K562 (cell line): Measurements from ENCODE around the gene RXRA. TPM values are rescaled to one million over a fixed set of nuclear protein-coding genes. Genes with fewer than 3 reads are reported as not detected.

Experiments
- ATAC-seq: fragments of 200-7000 bp; cut with Tn5 transposase; 3 replicates; pipeline ENCODE4 v1.9.1; 2020; ENCODE audit warnings: moderate library complexity
- BruUV-seq: library from RNA; stranded (reverse); fragments of 400-500 nt; replicated peaks from 2 replicates; lab custom pipeline; 2021; lab: Mats Ljungman, UMichigan
- CTCF ChIA-PET: fragments of 300-600 bp; formaldehyde crosslinking; extraction: SDS; loops from one replicate; lab custom pipeline; 2021; ENCODE audit warnings: low intra/inter-chr PET ratio; lab: Yijun Ruan, JAX
- POLR2A ChIA-PET: fragments of 300-600, 350-650 bp; sonication (Branson Sonifier 250); formaldehyde crosslinking; extraction: SDS; loops from one replicate; lab custom pipeline; 2021; ENCODE audit warnings: antibody characterized with exemption, inconsistent platforms; lab: Yijun Ruan, JAX
- DNase-seq, 4 experiments: peaks; one replicate each; pipeline versions ENCODE4 v3.0.0 to v3.0.0-alpha.2; 2011 to 2018; ENCODE audit warnings: low spot score in 3 of 4, mixed read lengths in 3 of 4; ENCODE audit errors: extremely low read depth in 1 of 4
- FAIRE-seq: peaks from 2 replicates; lab custom pipeline; 2011; peaks lifted over from hg19 to GRCh38; lab: Jason Lieb, UNC
- H2AFZ ChIP-seq: 2 replicates; pipeline ENCODE4 v1.6.0; 2011; ENCODE audit warnings: low read depth, low read length, control low read depth, inconsistent platforms
- H3K27ac ChIP-seq: fragments of 200-600 bp; 3 replicates; pipeline ENCODE4 v1.8.0; 2011; ENCODE audit warnings: low read depth, mild to moderate bottlenecking, control low read depth, inconsistent platforms, low read length, moderate library complexity, mixed read lengths; ENCODE audit errors: extremely low read depth
- H3K27me3 ChIP-seq, 2 experiments: fragments of 300-600 bp in 1 of 2; 2 replicates in 1 of 2; 3 replicates in 1 of 2; pipeline versions ENCODE4 v1.6.0 to v1.8.0; 2011; ENCODE audit warnings: inconsistent platforms in 2 of 2, low read length in 2 of 2, mild to moderate bottlenecking in 1 of 2, mixed read lengths in 1 of 2, moderate library complexity in 1 of 2; ENCODE audit not compliant: control insufficient read depth in 2 of 2, insufficient read depth in 2 of 2
- H3K36me3 ChIP-seq: fragments of 300-600 bp; 3 replicates; pipeline ENCODE4 v1.8.0; 2011; ENCODE audit warnings: mild to moderate bottlenecking, low read length, inconsistent platforms; ENCODE audit not compliant: control insufficient read depth, insufficient read depth
- H3K4me1 ChIP-seq, 2 experiments: fragments of 200-600 bp in 1 of 2; replicated peaks in 1 of 2; 2 replicates in 1 of 2; 3 replicates in 1 of 2; pipeline versions ENCODE4 v1.5.1 to v1.8.0; 2011; ENCODE audit warnings: inconsistent platforms in 2 of 2, low read length in 2 of 2, mild to moderate bottlenecking in 1 of 2, mixed read lengths in 1 of 2, moderate library complexity in 1 of 2; ENCODE audit not compliant: control insufficient read depth in 2 of 2, insufficient read depth in 2 of 2
- H3K4me2 ChIP-seq: 2 replicates; pipeline ENCODE4 v1.6.1; 2011; ENCODE audit warnings: low read length, control low read depth, inconsistent platforms, mixed read lengths; ENCODE audit not compliant: insufficient read depth
- H3K4me3 ChIP-seq: fragments of 200-600 bp; sonication (generic), shearing (Covaris generic); 2 replicates; pipeline ENCODE4 v1.5.1; 2016; ENCODE audit warnings: control low read depth, inconsistent platforms
- H3K79me2 ChIP-seq: fragments of 200-600 bp; 3 replicates; pipeline ENCODE4 v1.8.0; 2011; ENCODE audit warnings: low read length, inconsistent platforms; ENCODE audit not compliant: control insufficient read depth, insufficient read depth
- H3K9ac ChIP-seq, 2 experiments: 2 replicates each; pipeline versions ENCODE4 v1.6.0 to v1.6.1; 2011; ENCODE audit warnings: low read depth in 2 of 2, low read length in 2 of 2, control low read depth in 1 of 2, inconsistent platforms in 1 of 2, mild to moderate bottlenecking in 1 of 2, mixed read lengths in 1 of 2; ENCODE audit not compliant: insufficient read depth in 1 of 2
- H3K9me1 ChIP-seq: one replicate; pipeline ENCODE4 v1.6.0; 2011; ENCODE audit warnings: inconsistent platforms, mild to moderate bottlenecking, low read length, moderate library complexity; ENCODE audit not compliant: control insufficient read depth, insufficient read depth
- H3K9me3 ChIP-seq: replicated peaks from 2 replicates; pipeline ENCODE4 v1.5.1; 2011; ENCODE audit warnings: low read depth, low read length, inconsistent platforms; ENCODE audit not compliant: control insufficient read depth, insufficient read depth
- H4K20me1 ChIP-seq: replicated peaks from 2 replicates; pipeline ENCODE4 v1.6.1; 2011; ENCODE audit warnings: low read length, inconsistent platforms, mixed read lengths; ENCODE audit not compliant: control insufficient read depth, insufficient read depth
- BACH1 ChIP-seq: fragments of 200-800 bp; sonication (Bioruptor generic); IDR thresholded peaks from 2 replicates; pipeline ENCODE4 v1.6.1; 2016; ENCODE audit warnings: missing genetic modification characterization, missing compliant biosample characterization
- CBFA2T3 ChIP-seq: fragments of 450-650 bp; IDR thresholded peaks from 2 replicates; pipeline ENCODE4 v1.6.1; 2017
- CBFB ChIP-seq: sonication (generic); formaldehyde crosslinking; IDR thresholded peaks from 2 replicates; pipeline ENCODE4 v1.4.0; 2020; ENCODE audit warnings: mild to moderate bottlenecking, missing genetic modification reagents
- CEBPG ChIP-seq, 3 experiments: fragments of 200-800 bp in 1 of 3; sonication (Bioruptor generic) in 1 of 3; sonication (generic) in 1 of 3; formaldehyde crosslinking in 1 of 3; IDR thresholded peaks in 2 of 3; conservative IDR thresholded peaks in 1 of 3; 2 replicates each; pipeline versions ENCODE4 v1.6.1 to v1.8.0; 2016 to 2022; ENCODE audit warnings: missing compliant biosample characterization in 2 of 3, missing genetic modification characterization in 2 of 3, mild to moderate bottlenecking in 1 of 3, missing genetic modification reagents in 1 of 3
- CHD4 ChIP-seq: fragments of 200-600 bp; sonication (generic); IDR thresholded peaks from 3 replicates; pipeline ENCODE4 v1.6.1; 2012; ENCODE audit warnings: low read depth, mild to moderate bottlenecking, mixed read lengths, low read length, inconsistent platforms; ENCODE audit not compliant: insufficient read depth, insufficient replicate concordance, poor library complexity, severe bottlenecking
- CREM ChIP-seq: IDR thresholded peaks from 2 replicates; pipeline ENCODE4 v1.6.1; 2014; ENCODE audit warnings: antibody characterized with exemption, low read depth
- CTCFL ChIP-seq: IDR thresholded peaks from 2 replicates; pipeline ENCODE4 v1.6.1; 2011; ENCODE audit warnings: borderline replicate concordance, low read depth, mild to moderate bottlenecking, moderate library complexity, low read length; ENCODE audit not compliant: insufficient read depth, poor library complexity, severe bottlenecking
- EWSR1 ChIP-seq: fragments of 450-650 bp; IDR thresholded peaks from 2 replicates; pipeline ENCODE4 v1.6.1; 2018; ENCODE audit warnings: borderline replicate concordance, mild to moderate bottlenecking, low read depth, moderate library complexity; ENCODE audit not compliant: partially characterized antibody
- HCFC1 ChIP-seq: IDR thresholded peaks from 2 replicates; pipeline ENCODE4 v1.6.1; 2012; ENCODE audit warnings: low read depth, low read length, improper control_type of control experiment
- KLF6 ChIP-seq: fragments of 250-450 bp; sonication (Bioruptor Pico); IDR thresholded peaks from 2 replicates; pipeline ENCODE4 v1.4.0; 2020; ENCODE audit warnings: mild to moderate bottlenecking, moderate library complexity, borderline replicate concordance
- SOX6 ChIP-seq: fragments of 450-650 bp; IDR thresholded peaks from 2 replicates; pipeline ENCODE4 v1.6.1; 2014; ENCODE audit warnings: mild to moderate bottlenecking
- SRF ChIP-seq, 2 experiments: fragments of 250-450, 450-650 bp in 1 of 2; sonication (Bioruptor Pico) in 1 of 2; sonication (generic) in 1 of 2; formaldehyde crosslinking; IDR thresholded peaks; 2 replicates each; pipeline versions ENCODE4 v1.5.0 to v1.5.1; 2020 to 2022; ENCODE audit warnings: mild to moderate bottlenecking in 1 of 2, missing genetic modification reagents in 1 of 2
- ZNF165 ChIP-seq: fragments of 250-450 bp; sonication (Bioruptor Pico); IDR thresholded peaks from 2 replicates; pipeline ENCODE4 v1.4.0; 2020; ENCODE audit warnings: borderline replicate concordance
- ZNF280B ChIP-seq: fragments of 250-450 bp; sonication (Bioruptor Pico); IDR thresholded peaks from 2 replicates; pipeline ENCODE4 v1.5.1; 2021; ENCODE audit warnings: mild to moderate bottlenecking
- ZNF707 ChIP-seq: fragments of 250-450 bp; sonication (Bioruptor Pico); conservative IDR thresholded peaks from 2 replicates; pipeline ENCODE4 v1.8.0; 2022; ENCODE audit warnings: inconsistent platforms, mild to moderate bottlenecking, moderate library complexity
- WGBS: fragments of 100-300 bp; shearing (Covaris generic); methylation state at CpG from one replicate; pipeline ENCODE4 v1.1.6; 2016; ENCODE audit warnings: low coverage, mixed read lengths; ENCODE audit not compliant: insufficient coverage; ENCODE audit errors: missing lambda C conversion rate; 5-methylcytosine and 5-hydroxymethylcytosine counted together
- in situ Hi-C: fragments of 300-500 bp; cut with MboI; formaldehyde crosslinking; loops from 4 replicates; pipeline ENCODE4 v1.15.0; 2018; ENCODE audit warnings: inconsistent platforms, mixed read lengths
- intact Hi-C: fragments of 100-400 bp; cut with micrococcal nuclease; formaldehyde crosslinking; loops from 2 replicates; pipeline ENCODE4 v1.14.2; 2022
- polyA plus RNA-seq, 8 experiments: library from polyadenylated mRNA; depleted of rRNA in 4 of 8; stranded (reverse) in 5 of 8; unstranded in 3 of 8; fragments of >200 nt; fragmentation: Nextera tagmentation in 2 of 8; fragmentation: Illumina TruSeq in 1 of 8; extraction: Ambion mirVana in 2 of 8; extraction: Trizol in 1 of 8; gene quantifications; 2 replicates each; pipeline versions ENCODE4 v1.2.1 to v1.2.3, GENCODE V29; 2011 to 2014; ENCODE audit warnings: inconsistent platforms in 1 of 8, missing spikeins in 1 of 8
- total RNA-seq, 7 experiments: library from RNA; depleted of rRNA in 6 of 7; stranded (reverse); fragments of >200 nt in 6 of 7; fragmentation: Illumina TruSeq in 2 of 7; extraction: Trizol in 2 of 7; gene quantifications; 2 replicates each; pipeline versions ENCODE4 v1.2.1 to v1.2.3, GENCODE V29; 2011 to 2021; ENCODE audit warnings: low replicate concordance in 1 of 7
- TF ChIP-seq, protein P1 (sequence below): sonication (generic); formaldehyde crosslinking; IDR thresholded peaks from 2 replicates; pipeline ENCODE4 v1.5.0; 2020; ENCODE audit warnings: missing genetic modification reagents

The RXRA gene
- total and polyA plus RNA-seq, 9 of the 15 experiments (the other 6 are each of a cell fraction or from before 2014, with no cell fraction given) = 0.35 to 23.6 (median 4.6) TPM

GRCh38 chr9:134482226-134482625, 156.0 kb downstream of the RXRA start:
- FAIRE-seq (no peak), ATAC-seq (no peak), DNase-seq (no peak)
- WGBS = 2% methylated on average over 9 of the region's 10 CpGs
- Histone ChIP-seq H3K4me1 (no peaks in the 10 kb centered on the region), H3K9me3 (no peaks in the 10 kb centered on the region), H3K36me3 (no peaks in the 10 kb centered on the region), H2AFZ (no peak overlapping the region), H3K4me2 (no peak overlapping the region), H3K27ac (no peak overlapping the region), H3K4me3 (no peak overlapping the region), H3K9ac (no peak overlapping the region), H3K27me3 (peaks cover 28 to 86% of the 10 kb centered on the region in 2 experiments), H4K20me1 (no peaks in the 10 kb centered on the region; the same call in none of the 2 replicates), H3K79me2 (no peaks in the 10 kb centered on the region), H3K9me1 (no peaks in the 10 kb centered on the region)
- in situ Hi-C loops (no loop called here), intact Hi-C loops (no loop called here)
- ChIA-PET POLR2A (no interaction called here), CTCF (no interaction called here)
- no TSS peak for BruUV-seq
- TF ChIP-seq CTCFL = no peak
- TF ChIP-seq CHD4 = no peak
- TF ChIP-seq CEBPG (CRISPR knock-in tag; IDR thresholded peaks at IDR 0.05) = no peak
- no peak for TF ChIP-seq CEBPG (tag; conservative IDR thresholded peaks at IDR 0.05 in 1 of 2, IDR thresholded peaks at IDR 0.05 in 1 of 2)
- no peak for TF ChIP-seq EWSR1
- no peak for TF ChIP-seq SOX6
- TF ChIP-seq KLF6 (CRISPR knock-in tag) = no peak
- no peak for TF ChIP-seq HCFC1
- TF ChIP-seq, protein P1, sequence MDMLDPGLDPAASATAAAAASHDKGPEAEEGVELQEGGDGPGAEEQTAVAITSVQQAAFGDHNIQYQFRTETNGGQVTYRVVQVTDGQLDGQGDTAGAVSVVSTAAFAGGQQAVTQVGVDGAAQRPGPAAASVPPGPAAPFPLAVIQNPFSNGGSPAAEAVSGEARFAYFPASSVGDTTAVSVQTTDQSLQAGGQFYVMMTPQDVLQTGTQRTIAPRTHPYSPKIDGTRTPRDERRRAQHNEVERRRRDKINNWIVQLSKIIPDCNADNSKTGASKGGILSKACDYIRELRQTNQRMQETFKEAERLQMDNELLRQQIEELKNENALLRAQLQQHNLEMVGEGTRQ (CRISPR knock-in tag) = no peak
- TF ChIP-seq CREM = no peak
- TF ChIP-seq CBFA2T3 = no peak
- TF ChIP-seq SRF (CRISPR knock-in tag; IDR thresholded peaks at IDR 0.05) = no peak
- no peak for TF ChIP-seq BACH1 (tag)
- TF ChIP-seq CBFB (CRISPR knock-in tag) = no peak
- no peak for TF ChIP-seq ZNF280B
- TF ChIP-seq ZNF165 (CRISPR knock-in tag) = no peak
- TF ChIP-seq ZNF707 (CRISPR knock-in tag) = no peak
